ENCODE measurements around the gene SCN2B.
"Not testable (repeated sequence)": the region's sequence is repeated elsewhere in the genome, so short reads cannot be mapped to it uniquely, and the experiment has no call there.

DNA sequence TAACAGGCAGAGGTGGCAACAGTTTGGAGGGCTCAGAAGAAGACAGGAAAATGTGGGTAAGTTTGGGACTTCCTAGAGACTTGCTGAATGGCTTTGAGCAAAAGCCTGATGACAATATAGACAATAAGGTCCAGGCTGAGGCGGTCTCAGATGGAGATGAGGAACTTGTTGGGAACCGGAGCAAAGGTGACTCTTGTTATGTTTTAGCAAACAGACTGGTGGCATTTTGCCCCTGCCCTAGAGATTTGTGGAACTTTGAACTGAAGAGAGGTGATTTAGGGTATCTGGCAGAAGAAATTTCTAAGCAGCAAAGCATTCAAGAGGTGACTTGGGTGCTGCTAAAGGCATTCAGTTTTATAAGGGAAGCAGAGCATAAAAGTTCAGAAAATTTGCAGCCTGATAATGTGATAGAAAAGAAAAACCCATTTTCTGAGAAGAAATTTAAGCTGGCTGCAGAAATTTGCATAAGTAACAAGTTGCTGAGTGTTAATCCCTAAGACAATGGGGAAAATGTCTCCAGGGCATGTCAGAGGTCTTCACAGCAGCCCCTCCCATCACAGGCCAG, 14.6 kb upstream of the SCN2B start:
- TF ChIP-seq, protein P1, sequence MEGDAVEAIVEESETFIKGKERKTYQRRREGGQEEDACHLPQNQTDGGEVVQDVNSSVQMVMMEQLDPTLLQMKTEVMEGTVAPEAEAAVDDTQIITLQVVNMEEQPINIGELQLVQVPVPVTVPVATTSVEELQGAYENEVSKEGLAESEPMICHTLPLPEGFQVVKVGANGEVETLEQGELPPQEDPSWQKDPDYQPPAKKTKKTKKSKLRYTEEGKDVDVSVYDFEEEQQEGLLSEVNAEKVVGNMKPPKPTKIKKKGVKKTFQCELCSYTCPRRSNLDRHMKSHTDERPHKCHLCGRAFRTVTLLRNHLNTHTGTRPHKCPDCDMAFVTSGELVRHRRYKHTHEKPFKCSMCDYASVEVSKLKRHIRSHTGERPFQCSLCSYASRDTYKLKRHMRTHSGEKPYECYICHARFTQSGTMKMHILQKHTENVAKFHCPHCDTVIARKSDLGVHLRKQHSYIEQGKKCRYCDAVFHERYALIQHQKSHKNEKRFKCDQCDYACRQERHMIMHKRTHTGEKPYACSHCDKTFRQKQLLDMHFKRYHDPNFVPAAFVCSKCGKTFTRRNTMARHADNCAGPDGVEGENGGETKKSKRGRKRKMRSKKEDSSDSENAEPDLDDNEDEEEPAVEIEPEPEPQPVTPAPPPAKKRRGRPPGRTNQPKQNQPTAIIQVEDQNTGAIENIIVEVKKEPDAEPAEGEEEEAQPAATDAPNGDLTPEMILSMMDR (IDR thresholded peaks at IDR 0.05): not testable (repeated sequence)
- TF ChIP-seq ZFX (IDR thresholded peaks at IDR 0.05; ENCODE audit: borderline replicate concordance): not testable (repeated sequence)

All from 22Rv1 (cell line).